OCI-M1 (cell line): ENCODE measurements around the gene ZNF485.
"Not testable (repeated sequence)": the region's sequence is repeated elsewhere in the genome, so short reads cannot be mapped to it uniquely, and the experiment has no call there.

Experiments
- DNase-seq: peaks from one replicate; lab custom pipeline; 2025; lab: John Stamatoyannopoulos, UW

Gene ZNF485

DNA sequence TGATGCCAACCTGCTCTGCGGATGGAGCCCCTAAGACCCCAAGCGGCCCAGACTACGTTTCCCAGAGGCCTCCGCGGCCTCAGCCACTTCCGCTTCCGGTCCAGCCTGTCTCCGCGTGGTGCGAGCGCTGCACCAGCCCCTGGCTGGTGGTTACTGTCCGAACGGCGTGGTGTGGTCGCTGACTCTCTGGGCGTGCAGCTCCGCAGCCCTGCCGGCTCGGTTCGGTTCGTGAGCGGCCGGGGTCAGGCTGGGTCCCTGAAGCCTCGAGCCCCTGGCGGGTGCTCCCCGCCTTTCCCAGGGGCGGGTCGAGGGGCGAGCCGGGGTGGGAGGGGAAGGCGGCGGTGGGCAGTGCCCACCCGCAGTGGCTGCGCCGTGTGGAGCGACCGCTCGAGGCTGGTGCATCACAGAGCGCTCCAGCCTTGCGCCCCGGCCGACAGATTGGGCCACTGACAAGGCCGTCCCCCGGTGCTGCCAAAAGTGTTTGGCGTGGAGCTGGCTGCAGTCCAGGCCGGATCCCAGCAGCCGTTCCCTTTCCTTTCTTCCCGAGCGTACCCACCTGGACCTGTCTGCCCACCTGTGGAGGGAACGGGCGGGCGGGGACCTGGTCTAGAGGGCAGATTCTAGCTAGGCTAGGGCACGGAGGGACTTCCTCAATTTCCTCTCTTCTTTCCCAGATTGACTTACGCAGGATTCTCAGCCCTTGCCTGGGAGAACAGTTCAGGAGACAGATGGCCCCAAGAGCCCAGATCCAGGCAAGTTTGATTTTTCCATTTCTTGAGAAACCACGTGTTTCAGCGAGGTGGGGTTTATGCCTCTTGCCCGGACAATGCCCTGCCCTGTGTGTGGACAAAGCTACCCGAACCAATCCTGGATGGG, at the start of gene ZNF485:
Gene ZNF485 (plus strand): TSS at position 116 of the 876 bp plus-strand sequence. CDS start 613 bp downstream, at position 729.
- peak; percentile 83 for DNase-seq

GRCh38 chr10:43557214-43557613, 49.0 kb upstream of the ZNF485 start:
- DNase-seq = no peak

GRCh38 chr10:43569681-43570080, 36.6 kb upstream of the ZNF485 start:
- DNase-seq = no peak

DNA sequence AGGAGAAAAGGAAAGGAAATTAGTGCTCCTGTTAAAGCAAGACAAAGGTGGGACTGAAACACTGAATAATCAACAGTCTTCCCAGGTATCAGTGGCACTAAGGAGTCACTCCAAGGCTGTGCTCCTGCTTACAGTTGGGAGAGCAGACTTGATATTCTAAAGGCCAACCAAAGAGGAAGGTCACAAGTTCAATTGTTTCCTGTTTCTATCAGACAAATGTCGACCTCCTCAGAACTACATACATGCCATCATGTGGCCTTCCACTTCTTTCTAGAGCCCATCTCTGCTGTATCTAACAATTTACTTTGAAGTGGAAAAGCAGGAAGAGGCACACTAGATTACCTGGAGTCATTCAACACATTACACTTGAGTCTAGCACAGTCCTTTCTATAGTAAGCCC, 35.3 kb upstream of the ZNF485 start:
- DNase-seq = peak; percentile 54

GRCh38 chr10:43573250-43574000, 32.8 kb upstream of the ZNF485 start:
- DNase-seq = peak; percentile 52

GRCh38 chr10:43574001-43574892, 32.0 kb upstream of the ZNF485 start, which contains the start of gene ZNF239:
ZNF239 (minus strand) TSS chr10:43574616; CDS start chr10:43558079, 16,537 bp downstream.
- peak; percentile 96 for DNase-seq

- no peak for DNase-seq
Observed at GRCh38 chr10:43574906-43575305, 31.3 kb upstream of the ZNF485 start.

DNA sequence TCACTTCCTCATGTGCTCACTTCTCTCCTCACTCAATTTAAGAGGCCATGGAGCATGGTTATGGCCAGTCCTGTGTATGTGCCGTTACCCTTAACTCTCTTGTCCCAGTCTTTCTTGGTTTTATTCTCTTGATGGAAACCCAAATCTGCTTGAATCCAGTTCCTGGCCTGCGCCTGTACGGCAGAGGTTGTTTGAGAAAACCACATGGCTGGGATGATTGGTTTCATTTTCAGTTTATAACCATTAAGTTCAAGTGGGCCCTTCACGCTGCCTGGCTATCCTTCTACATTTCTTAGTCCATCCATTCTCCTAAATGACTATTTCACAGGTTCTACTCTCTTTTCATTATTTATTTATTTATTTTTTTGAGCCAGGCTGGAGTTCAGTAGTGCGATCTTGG, 30.2 kb upstream of the ZNF485 start:
- peak; percentile 44 for DNase-seq

- DNase-seq = no peak
Observed at GRCh38 chr10:43576580-43576979, 29.7 kb upstream of the ZNF485 start.

GRCh38 chr10:43584051-43584450, 22.2 kb upstream of the ZNF485 start:
- DNase-seq = no peak

- DNase-seq = no peak
Observed at GRCh38 chr10:43585046-43585445, 21.2 kb upstream of the ZNF485 start.

GRCh38 chr10:43585981-43586729, 20.1 kb upstream of the ZNF485 start:
- no peak for DNase-seq

- DNase-seq = not testable (repeated sequence)
Observed at GRCh38 chr10:43586730-43587115, 19.5 kb upstream of the ZNF485 start.

- peak; percentile 4 for DNase-seq
Observed at GRCh38 chr10:43591303-43591904, 14.8 kb upstream of the ZNF485 start.

GRCh38 chr10:43594944-43595589, 11.2 kb upstream of the ZNF485 start:
- DNase-seq = peak; percentile 92

DNA sequence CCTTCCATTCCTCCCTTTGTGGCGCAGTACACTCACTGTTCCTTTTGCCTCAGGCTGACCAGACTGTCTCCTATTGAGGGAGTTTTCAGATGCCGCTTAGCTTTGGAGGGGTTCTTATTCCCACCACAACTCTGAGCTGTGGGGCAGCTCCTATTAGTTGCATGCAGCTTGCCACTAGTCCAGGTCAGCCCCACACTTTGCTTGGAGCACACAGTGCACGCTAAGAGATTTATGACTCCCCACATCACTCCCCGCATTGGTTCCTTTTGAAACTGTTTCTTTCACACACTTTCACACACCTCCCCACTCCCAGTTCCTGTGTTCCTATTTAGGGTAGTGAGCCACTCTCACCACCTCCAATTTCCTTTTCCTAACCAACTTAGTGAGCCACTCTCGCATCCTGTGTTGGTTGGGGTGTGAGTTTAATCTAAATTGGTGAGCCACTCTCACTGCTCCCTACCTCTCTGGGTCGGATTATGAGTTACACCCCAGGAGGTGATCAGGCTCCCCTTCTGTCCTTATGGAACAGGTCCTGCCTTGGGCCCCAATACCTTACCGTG, 10.4 kb upstream of the ZNF485 start:
- DNase-seq = no peak

- peak; percentile 53 for DNase-seq
Observed at GRCh38 chr10:43596546-43596945, 9.7 kb upstream of the ZNF485 start.

DNA sequence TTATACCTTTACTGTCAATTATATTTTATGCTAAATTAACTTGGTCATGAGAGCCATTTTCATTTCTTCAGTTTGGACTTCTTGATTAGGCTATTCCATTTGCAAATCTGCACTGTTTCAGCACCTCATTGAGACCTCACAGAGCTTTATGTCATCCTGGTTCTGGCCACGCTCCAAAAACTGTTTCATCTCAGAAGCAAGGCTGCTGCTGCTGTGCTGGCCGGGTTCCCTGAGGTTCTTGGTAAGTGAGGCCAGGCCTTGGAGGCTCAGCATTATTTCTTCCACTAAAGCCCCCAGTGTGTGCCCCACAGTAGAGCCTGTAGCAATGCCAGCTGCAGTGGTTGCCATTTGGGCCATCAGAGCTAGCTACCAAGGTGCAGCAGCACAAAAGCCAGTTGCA, 7.8 kb upstream of the ZNF485 start:
- no peak for DNase-seq

GRCh38 chr10:43599333-43599732, 6.9 kb upstream of the ZNF485 start:
- peak; percentile 87 for DNase-seq

- not testable (repeated sequence) for DNase-seq
Observed at GRCh38 chr10:43601576-43601975, 4.7 kb upstream of the ZNF485 start.
